NCI-H774 (cell line): ENCODE measurements around the gene HMCN1.

Source experiments
- DNase-seq: peaks from one replicate; lab custom pipeline; 2025; lab: John Stamatoyannopoulos, UW

The HMCN1 gene

DNA sequence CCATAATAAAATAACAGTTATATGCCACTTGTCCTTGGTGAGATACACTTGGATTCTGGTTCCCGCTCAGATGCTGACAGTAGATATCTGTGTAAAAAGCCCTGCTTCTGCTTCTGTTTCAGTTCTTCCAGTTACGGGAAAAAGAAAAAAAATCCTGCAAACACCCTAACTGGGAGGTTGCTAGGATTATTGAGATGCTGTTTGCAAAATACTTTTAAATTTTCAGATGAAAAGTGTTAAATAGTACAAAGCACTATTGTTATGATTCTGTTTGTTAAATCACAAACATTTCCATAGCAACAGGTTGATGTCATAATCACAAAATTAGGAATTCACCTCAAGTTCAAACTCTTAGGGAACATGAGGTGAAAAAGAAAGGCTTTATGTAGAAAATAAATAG lies 232.3 kb downstream of the HMCN1 start:
- DNase-seq: no peak

- DNase-seq: no peak
Observed at GRCh38 chr1:185969028-185969427, 234.8 kb downstream of the HMCN1 start.

DNA sequence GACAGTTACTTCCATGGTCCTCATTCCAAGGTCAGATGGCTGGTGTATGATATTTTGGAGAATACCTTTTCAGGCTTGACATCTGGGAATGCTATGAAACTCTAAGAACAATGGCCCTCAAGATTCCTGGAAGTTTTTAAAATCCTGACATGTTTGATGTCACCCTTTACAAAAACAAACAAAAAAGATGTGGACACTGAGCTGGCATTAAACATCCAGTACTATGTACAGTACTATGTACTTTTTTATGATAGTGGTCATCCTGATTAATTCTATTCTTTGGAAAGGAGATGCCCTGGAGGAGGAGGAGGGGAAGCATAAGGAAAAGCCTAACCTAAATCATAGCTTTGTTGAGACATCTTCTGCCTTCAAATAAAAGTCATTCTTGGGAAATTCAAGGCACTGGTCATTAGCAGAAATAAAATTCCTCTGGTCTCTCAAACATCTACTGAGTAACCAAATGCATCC lies 235.4 kb downstream of the HMCN1 start:
- no peak for DNase-seq

DNA sequence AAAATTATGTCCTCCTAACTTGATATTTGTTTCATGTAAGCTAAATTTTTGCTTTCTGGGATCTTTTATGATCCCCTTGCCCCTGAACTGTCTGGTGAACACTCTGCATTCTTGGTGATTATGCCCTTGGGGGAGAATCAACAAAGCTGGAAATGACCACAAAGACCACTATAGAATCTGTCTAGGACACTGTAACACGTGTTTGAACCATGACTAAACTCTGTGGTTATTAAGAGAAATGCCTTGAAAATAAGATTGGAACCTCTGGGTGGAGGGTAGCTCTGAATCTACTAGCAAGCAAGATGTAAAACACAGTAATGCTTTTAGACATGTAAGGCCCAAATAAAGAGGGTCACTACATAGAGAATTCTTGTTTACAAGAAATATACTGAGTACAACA lies 237.5 kb downstream of the HMCN1 start:
- no peak for DNase-seq

GRCh38 chr1:185972096-185972850 lies 238.1 kb downstream of the HMCN1 start:
- no peak for DNase-seq

DNA sequence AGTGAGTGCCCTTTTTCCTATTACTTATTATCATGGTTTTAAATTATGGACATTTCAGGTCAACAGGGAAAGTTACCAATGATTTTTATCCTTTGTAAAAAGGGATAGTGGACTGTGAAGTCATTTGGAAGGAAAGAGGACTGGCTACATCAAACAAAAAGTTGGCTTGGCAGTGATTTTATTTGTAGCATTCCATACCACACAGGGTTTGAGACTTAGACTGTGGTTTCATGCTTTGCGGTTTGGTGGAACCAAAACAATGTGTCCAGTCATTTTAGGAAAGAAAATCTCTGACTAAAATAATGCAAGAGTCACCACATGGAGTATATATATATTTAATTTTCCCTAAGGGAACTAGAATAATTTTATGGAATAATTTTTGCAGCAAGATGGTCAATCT lies 239.5 kb downstream of the HMCN1 start:
- no peak for DNase-seq

DNA sequence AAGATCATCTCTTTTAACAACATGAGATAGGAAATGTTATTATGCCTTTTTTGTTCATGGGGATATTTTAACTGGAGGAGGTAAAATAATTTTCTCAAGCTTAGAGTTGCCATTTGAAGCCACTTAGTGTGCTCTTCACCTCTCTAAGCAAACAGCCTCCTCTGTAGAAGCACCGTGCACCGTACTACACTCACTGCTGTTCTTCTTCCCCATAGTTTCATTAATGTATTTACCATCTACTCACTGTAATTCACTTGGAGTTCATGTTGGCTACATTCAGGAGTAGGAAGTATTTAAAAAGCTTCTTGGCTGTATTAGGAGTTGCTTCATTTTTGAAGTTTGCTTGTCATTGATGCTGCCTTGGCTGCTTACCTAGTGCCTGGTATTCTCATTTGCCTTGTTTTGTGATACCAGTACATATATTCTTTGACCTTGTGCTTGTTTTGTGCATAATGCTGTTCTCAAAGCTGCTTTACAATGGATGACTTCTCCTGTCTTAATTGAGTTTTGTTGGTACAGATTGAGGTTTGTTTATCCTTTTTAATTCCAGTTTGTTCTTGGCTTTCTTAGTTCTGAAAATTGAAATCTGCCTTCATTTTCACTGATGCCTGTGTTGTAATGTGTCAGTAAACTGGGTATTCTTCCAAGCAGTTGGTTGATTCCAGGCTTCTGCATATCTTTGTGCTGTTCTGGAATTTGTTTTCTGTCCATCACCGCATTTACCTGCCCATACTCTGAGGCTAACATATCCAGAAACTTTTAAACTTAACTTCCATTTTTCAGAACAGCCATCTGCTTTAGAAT lies 240.4 kb downstream of the HMCN1 start:
- no peak for DNase-seq

GRCh38 chr1:185980891-185981290 lies 246.7 kb downstream of the HMCN1 start:
- no peak for DNase-seq

DNA sequence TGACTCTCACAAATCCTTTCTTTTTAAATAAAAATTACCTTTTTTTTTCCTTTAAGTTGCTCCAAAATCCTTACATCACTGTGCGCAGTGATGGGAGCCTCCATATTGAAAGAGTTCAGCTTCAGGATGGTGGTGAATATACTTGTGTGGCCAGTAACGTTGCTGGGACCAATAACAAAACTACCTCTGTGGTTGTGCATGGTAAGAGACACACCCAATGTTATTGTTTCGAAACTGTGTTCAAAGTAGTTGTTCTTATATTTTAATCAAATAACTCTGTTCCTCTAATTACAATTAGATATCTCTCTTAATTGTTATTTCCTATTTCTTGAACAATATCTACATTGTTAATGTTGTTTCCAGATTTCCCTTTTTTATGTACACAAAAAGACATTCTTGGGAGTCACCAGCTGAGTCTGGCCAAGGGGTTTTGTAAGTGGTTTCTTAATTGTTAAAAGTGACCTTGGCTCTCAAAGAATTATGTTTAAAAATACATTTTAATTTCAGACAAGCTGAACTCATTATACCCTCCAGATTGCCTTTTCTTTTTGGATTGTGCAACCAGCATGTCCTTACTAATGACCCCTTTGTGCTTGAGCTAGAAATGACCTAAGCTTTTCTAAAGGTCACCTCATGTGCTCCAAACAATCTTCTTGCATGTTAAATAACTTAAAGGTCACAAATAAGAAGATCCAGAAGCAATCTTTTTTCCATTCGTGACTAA lies 250.1 kb downstream of the HMCN1 start:
- DNase-seq: no peak

GRCh38 chr1:185987611-185988321 lies 253.6 kb downstream of the HMCN1 start:
- no peak for DNase-seq

DNA sequence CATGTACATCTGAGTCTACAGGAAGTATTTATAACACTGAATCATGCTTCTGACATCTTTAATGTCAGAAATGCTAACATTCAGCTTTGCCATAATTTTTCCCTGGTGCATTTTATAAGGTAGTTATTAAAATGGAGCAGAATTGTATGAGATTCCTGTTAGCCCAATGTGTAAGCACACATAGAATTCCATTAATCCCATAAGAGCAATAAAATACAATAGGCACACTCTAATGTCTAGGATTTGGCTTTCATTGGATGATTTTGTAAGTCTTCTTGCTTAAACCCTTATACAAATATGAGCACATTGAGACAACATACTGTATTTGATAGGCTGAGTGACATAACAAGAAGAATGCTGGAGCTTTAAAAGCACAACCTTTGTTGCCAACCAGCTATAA lies 256.4 kb downstream of the HMCN1 start:
- DNase-seq: no peak

DNA sequence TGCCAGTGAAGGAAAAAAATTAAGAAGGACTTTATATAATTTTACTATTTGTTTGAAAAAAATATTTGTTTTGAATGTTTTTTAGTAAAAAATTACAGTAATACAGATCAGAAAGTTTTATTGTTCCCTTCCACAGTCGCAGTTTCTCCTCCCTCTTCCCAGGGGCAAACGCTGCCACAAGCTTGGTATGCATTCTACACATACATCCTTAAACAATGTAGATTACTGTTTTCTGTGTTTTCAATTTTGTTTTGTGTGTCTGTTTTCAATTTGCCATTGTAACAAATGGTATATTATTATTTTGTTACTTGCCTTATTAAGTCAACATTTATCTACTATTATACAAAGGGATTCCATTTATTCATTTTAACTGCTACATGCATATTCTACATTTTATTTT lies 257.1 kb downstream of the HMCN1 start:
- no peak for DNase-seq

DNA sequence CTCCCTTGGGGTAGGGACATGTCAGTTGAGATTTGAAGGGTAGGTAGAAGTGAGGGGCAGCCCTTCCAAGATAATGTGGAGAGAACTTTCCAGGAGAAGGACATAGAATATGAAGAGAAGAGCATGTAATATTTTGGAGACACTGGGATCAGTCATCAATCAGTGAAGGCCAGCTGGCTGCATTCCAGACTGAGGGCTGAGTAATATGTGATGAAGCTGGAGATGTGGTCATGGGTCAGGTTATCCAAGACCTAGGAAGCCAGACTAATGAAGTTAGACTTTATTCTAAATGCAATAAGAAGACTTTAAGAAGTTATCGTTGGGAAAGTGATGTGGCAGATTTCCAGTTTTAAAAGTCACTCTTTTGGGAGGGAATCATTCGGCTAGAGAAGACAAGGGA lies 262.0 kb downstream of the HMCN1 start:
- DNase-seq: no peak

- no peak for DNase-seq
Observed at GRCh38 chr1:185998391-185998790, 264.2 kb downstream of the HMCN1 start.

- DNase-seq: no peak
Observed at GRCh38 chr1:186002406-186002805, 268.2 kb downstream of the HMCN1 start.

GRCh38 chr1:186009039-186009737 lies 275.0 kb downstream of the HMCN1 start:
- DNase-seq: no peak

GRCh38 chr1:186014370-186015037 lies 280.3 kb downstream of the HMCN1 start:
- DNase-seq: no peak

DNA sequence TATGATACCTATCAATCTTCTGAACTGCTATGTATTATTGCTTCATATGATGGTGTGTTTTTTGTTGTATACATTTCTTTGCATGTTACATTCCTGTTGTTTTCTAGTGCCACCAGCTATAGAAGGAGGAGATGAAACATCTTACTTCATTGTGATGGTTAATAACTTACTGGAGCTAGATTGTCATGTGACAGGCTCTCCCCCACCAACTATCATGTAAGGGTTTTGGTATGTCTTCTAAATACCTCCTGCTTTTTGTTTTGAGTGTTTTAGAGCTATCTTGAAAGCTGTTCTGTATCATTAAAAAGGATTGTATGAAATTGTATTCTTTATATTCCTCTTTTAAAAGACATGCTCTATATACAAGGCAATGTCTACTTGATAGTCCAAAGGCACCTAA lies 282.7 kb downstream of the HMCN1 start:
- no peak for DNase-seq

DNA sequence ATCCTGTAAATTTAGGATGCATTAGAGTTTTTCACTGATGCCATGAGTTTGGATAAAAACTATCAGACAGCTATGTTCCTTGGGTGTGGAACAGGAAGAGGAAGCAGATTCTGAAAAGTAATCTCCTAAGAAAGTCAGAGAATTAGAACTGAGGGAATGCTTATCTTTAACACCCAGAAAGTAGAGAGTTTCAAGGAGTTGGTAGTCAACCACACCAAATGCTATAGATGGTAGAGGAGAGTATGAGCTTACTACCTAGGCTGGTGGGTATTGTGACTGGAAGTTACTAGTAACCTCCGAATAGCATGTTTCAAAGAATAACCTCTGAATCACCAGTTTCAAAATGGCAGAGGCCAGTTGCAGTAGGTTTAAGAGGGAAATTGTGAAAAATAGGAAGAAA lies 288.0 kb downstream of the HMCN1 start:
- no peak for DNase-seq

GRCh38 chr1:186026946-186027345 lies 292.8 kb downstream of the HMCN1 start:
- no peak for DNase-seq

DNA sequence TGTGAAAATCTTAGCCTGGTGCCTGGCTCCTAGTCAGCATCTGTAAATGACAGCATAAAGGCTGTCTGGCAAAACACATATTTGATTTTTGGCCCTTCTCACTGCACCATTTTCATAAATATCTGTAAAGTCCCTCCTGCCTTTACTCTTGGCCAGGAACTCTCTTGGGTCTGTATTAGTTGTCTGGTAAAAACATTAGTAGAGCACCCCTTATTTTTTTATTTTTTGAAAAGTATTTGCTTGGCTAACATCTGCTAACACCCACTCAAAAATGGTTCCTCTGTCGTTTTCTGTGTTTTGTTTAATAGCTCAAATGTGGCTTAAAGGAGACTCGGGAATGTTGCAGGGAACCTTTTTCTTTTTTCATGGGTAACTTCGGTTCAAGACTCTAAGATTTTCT lies 293.4 kb downstream of the HMCN1 start:
- no peak for DNase-seq
